GM12878 (cell line): ENCODE data around the gene MTMR4. TPM values are rescaled to one million over a fixed set of nuclear protein-coding genes. Genes with fewer than 3 reads are reported as not detected.
A peak's percentile ranks its signal among the peaks of the same experiment; 100 is the strongest.

Experiments
- BHLHE40 ChIP-seq, 2 experiments: fragments of 450-650 bp in 1 of 2; IDR thresholded peaks; 2 replicates each; pipeline ENCODE4 v1.6.1; 2011 to 2017; ENCODE audit warnings: low read depth in 2 of 2, borderline replicate concordance in 1 of 2, improper control_type of control experiment in 1 of 2, low read length in 1 of 2, mild to moderate bottlenecking in 1 of 2
- CEBPB ChIP-seq, 2 experiments: fragments of 150-350 bp in 1 of 2; IDR thresholded peaks; 2 replicates each; pipeline ENCODE4 v1.6.1; 2012 to 2014; ENCODE audit warnings: low read depth in 2 of 2, low read length in 2 of 2, borderline replicate concordance in 1 of 2, inconsistent platforms in 1 of 2
- IRF4 ChIP-seq: IDR thresholded peaks from 2 replicates; pipeline ENCODE4 v1.6.1; 2011; ENCODE audit warnings: low read depth, low read length
- KLF5 ChIP-seq: fragments of 450-650 bp; IDR thresholded peaks from 2 replicates; pipeline ENCODE4 v1.6.1; 2014; ENCODE audit warnings: mild to moderate bottlenecking; ENCODE audit not compliant: partially characterized antibody
- NBN ChIP-seq: fragments of 450-650 bp; IDR thresholded peaks from 2 replicates; pipeline ENCODE4 v1.6.1; 2016
- RUNX3 ChIP-seq: IDR thresholded peaks from 2 replicates; pipeline ENCODE4 v1.6.1; 2012; ENCODE audit warnings: low read length, inconsistent platforms
- SMARCA5 ChIP-seq: fragments of 450-650 bp; IDR thresholded peaks from 2 replicates; pipeline ENCODE4 v1.6.1; 2017; ENCODE audit warnings: mild to moderate bottlenecking
- ZNF207 ChIP-seq: fragments of 450-650 bp; IDR thresholded peaks from 2 replicates; pipeline ENCODE4 v1.6.1; 2014; ENCODE audit warnings: antibody characterized with exemption, mild to moderate bottlenecking, borderline replicate concordance
- polyA plus RNA-seq, 11 experiments: library from polyadenylated mRNA; depleted of rRNA in 4 of 11; unstranded in 6 of 11; stranded (reverse) in 5 of 11; fragments of >200 nt; fragmentation: Nextera tagmentation in 4 of 11; fragmentation: Illumina TruSeq in 1 of 11; extraction: Ambion mirVana in 4 of 11; extraction: Trizol in 1 of 11; gene quantifications; 1 replicate in 1 of 11; 2 replicates in 10 of 11; pipeline versions ENCODE4 v1.2.1 to v1.2.3, GENCODE V29; 2011 to 2016; ENCODE audit warnings: inconsistent platforms in 2 of 11, missing spikeins in 2 of 11, low read depth in 1 of 11
- total RNA-seq, 4 experiments: library from RNA; depleted of rRNA in 3 of 4; stranded (reverse); fragments of >200 nt in 3 of 4; fragmentation: Illumina TruSeq in 1 of 4; extraction: Trizol in 1 of 4; gene quantifications; 2 replicates each; pipeline versions ENCODE4 v1.2.1 to v1.2.3, GENCODE V29; 2013 to 2021
- TF ChIP-seq, protein P1 (sequence below), 3 experiments: IDR thresholded peaks in 2 of 3; conservative IDR thresholded peaks in 1 of 3; 2 replicates each; pipeline ENCODE4 v1.5.1; 2011; ENCODE audit warnings: low read depth in 3 of 3, low read length in 3 of 3, mild to moderate bottlenecking in 3 of 3, control low read depth in 2 of 3, moderate library complexity in 2 of 3, inconsistent platforms in 1 of 3, mixed read lengths in 1 of 3; ENCODE audit not compliant: control insufficient read depth in 2 of 3, insufficient read depth in 1 of 3; ENCODE audit errors: extremely low read depth in 1 of 3
- TF ChIP-seq, protein P2 (sequence below): fragments of 450-650 bp; IDR thresholded peaks from 2 replicates; pipeline ENCODE4 v1.6.1; 2016; ENCODE audit warnings: mild to moderate bottlenecking

MTMR4 gene
- total and polyA plus RNA-seq, 10 of the 15 experiments (the other 5 are each of a cell fraction or from before 2014, with no cell fraction given): 12.8 to 127 (median 53.2) TPM

DNA sequence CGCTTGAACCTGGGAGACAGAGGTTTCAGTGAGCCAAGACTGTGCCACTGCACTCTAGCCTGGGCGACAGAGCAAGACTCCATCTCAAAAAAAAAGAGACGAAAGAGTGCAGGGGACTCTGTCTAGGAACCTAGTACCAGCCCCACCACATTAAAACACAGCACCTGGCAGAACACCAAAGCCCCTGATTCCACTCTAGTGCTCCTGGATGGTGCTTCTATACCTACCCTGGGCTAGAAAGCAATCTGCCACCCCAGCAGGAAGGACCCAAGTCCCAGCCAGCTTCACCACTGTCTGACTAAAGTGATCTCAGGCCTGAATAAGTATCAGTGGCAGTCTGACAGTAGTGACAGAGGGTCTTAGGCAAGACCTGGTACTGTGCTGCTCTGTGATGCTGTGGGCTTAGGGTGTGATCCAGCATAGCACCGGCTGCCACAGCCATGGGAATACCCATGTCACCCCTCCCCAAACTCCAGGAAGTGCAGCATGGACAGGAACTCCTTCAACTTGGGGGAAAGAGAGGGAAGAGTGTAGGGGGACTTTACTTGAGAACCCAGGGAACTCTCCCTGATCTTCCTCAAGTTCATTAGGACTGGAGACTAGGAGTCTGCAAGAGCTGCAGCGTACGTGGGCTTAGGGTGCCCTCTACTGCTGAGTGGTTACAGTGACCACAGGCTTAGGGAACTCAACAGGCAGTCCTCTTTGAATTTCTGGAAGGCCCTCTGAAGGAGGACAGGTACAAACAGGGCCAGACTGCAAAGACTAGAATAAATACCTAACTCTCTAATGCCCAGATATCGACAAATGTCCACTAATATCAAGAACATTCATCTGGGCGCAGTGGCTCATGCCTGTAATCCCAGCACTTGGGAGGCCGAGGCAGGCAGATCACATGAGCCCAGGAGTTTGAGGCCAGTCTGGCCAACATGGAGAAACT lies 67.1 kb downstream of the MTMR4 start (continued):
- TF ChIP-seq RUNX3 (peak; percentile 96), BHLHE40 (IDR thresholded peaks at IDR 0.05; ENCODE audit: borderline replicate concordance in 1 of 2, low read depth in 2 of 2, low read length in 1 of 2) (peak in 1 of 2 experiments; percentile 9; a peak in 1 of 4 replicates), SMARCA5 (no peak), NBN (no peak), KLF5 (no peak), CEBPB (IDR thresholded peaks at IDR 0.05; ENCODE audit: borderline replicate concordance in 1 of 2, low read depth in 2 of 2, low read length in 2 of 2) (no peak), ZNF207 (0 out of 2 replicates have a peak, but pooled peaks have one; percentile 30), IRF4 (0 out of 2 replicates have a peak, but pooled peaks have one; percentile 58)
- TF ChIP-seq, protein P1, sequence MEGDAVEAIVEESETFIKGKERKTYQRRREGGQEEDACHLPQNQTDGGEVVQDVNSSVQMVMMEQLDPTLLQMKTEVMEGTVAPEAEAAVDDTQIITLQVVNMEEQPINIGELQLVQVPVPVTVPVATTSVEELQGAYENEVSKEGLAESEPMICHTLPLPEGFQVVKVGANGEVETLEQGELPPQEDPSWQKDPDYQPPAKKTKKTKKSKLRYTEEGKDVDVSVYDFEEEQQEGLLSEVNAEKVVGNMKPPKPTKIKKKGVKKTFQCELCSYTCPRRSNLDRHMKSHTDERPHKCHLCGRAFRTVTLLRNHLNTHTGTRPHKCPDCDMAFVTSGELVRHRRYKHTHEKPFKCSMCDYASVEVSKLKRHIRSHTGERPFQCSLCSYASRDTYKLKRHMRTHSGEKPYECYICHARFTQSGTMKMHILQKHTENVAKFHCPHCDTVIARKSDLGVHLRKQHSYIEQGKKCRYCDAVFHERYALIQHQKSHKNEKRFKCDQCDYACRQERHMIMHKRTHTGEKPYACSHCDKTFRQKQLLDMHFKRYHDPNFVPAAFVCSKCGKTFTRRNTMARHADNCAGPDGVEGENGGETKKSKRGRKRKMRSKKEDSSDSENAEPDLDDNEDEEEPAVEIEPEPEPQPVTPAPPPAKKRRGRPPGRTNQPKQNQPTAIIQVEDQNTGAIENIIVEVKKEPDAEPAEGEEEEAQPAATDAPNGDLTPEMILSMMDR (IDR thresholded peaks at IDR 0.05 in 2 of 3, conservative IDR thresholded peaks at IDR 0.05 in 1 of 3; ENCODE audit: control insufficient read depth in 2 of 3, extremely low read depth in 1 of 3, insufficient read depth in 1 of 3, low read depth in 3 of 3, low read length in 3 of 3): peak; percentile 84 to 93 (median 88); a peak in 5 of 6 replicates
- TF ChIP-seq, protein P2, sequence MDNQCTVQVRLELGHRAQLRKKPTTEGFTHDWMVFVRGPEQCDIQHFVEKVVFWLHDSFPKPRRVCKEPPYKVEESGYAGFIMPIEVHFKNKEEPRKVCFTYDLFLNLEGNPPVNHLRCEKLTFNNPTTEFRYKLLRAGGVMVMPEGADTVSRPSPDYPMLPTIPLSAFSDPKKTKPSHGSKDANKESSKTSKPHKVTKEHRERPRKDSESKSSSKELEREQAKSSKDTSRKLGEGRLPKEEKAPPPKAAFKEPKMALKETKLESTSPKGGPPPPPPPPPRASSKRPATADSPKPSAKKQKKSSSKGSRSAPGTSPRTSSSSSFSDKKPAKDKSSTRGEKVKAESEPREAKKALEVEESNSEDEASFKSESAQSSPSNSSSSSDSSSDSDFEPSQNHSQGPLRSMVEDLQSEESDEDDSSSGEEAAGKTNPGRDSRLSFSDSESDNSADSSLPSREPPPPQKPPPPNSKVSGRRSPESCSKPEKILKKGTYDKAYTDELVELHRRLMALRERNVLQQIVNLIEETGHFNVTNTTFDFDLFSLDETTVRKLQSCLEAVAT: peak; percentile 65; the same call in 1 of the 2 replicates
